HepG2 (cell line): ENCODE results near the gene ZNF524. TPM values are rescaled to one million over a fixed set of nuclear protein-coding genes. Genes with fewer than 3 reads are reported as not detected.

Experiments
- AHR ChIP-seq: IDR thresholded peaks from 2 replicates; pipeline ENCODE4 v1.6.1; 2018; ENCODE audit warnings: missing genetic modification reagents, missing compliant biosample characterization
- CCDC6 ChIP-seq: sonication (generic); formaldehyde crosslinking; IDR thresholded peaks from 2 replicates; pipeline ENCODE4 v1.8.1; 2022; ENCODE audit warnings: mild to moderate bottlenecking, missing genetic modification reagents, moderate library complexity
- CEBPB ChIP-seq: IDR thresholded peaks from 2 replicates; pipeline ENCODE4 v1.6.1; 2011; ENCODE audit warnings: low read depth, low read length, improper control_type of control experiment, borderline replicate concordance
- KMT2A ChIP-seq: sonication (generic); formaldehyde crosslinking; IDR thresholded peaks from 2 replicates; pipeline ENCODE4 v1.4.0; 2020; ENCODE audit warnings: missing genetic modification reagents
- MAF1 ChIP-seq: sonication (generic); formaldehyde crosslinking; IDR thresholded peaks from 2 replicates; pipeline ENCODE4 v1.5.0; 2020; ENCODE audit warnings: missing genetic modification reagents, borderline replicate concordance
- MTA1 ChIP-seq: sonication (generic); formaldehyde crosslinking; IDR thresholded peaks from 2 replicates; pipeline ENCODE4 v1.4.0; 2020; ENCODE audit warnings: missing genetic modification reagents, mild to moderate bottlenecking, borderline replicate concordance
- MXD4 ChIP-seq: IDR thresholded peaks from 2 replicates; pipeline ENCODE4 v1.6.1; 2016; ENCODE audit warnings: mild to moderate bottlenecking, missing biosample characterization, missing genetic modification reagents
- NFE2L2 ChIP-seq: fragments of 150-350 bp; IDR thresholded peaks from 2 replicates; pipeline ENCODE4 v1.6.1; 2014; ENCODE audit warnings: low read length
- SMARCE1 ChIP-seq: fragments of 450-650 bp; IDR thresholded peaks from 2 replicates; pipeline ENCODE4 v1.6.1; 2017; ENCODE audit warnings: borderline replicate concordance
- TEAD2 ChIP-seq: sonication (generic); formaldehyde crosslinking; IDR thresholded peaks from 2 replicates; pipeline ENCODE4 v1.9.0; 2021; ENCODE audit warnings: missing genetic modification reagents
- ZFP82 ChIP-seq: sonication (generic); formaldehyde crosslinking; IDR thresholded peaks from 2 replicates; pipeline ENCODE4 v1.5.1; 2020; ENCODE audit warnings: mild to moderate bottlenecking, missing genetic modification reagents, borderline replicate concordance
- ZNF230 ChIP-seq: sonication (generic); formaldehyde crosslinking; IDR thresholded peaks from 2 replicates; pipeline ENCODE4 v1.4.0; 2020; ENCODE audit warnings: mild to moderate bottlenecking, missing genetic modification reagents
- ZNF441 ChIP-seq: sonication (generic); formaldehyde crosslinking; IDR thresholded peaks from 2 replicates; pipeline ENCODE4 v1.7.0; 2021; ENCODE audit warnings: missing genetic modification reagents, borderline replicate concordance
- ZNF629 ChIP-seq: sonication (generic); formaldehyde crosslinking; conservative IDR thresholded peaks from 2 replicates; pipeline ENCODE4 v1.5.0; 2020; ENCODE audit warnings: missing genetic modification reagents
- ZNF644 ChIP-seq: IDR thresholded peaks from 2 replicates; pipeline ENCODE4 v1.6.1; 2016; ENCODE audit warnings: low read depth
- ZNF841 ChIP-seq: sonication (generic); formaldehyde crosslinking; IDR thresholded peaks from 2 replicates; pipeline ENCODE4 v1.8.1; 2023; ENCODE audit warnings: missing genetic modification reagents, borderline replicate concordance
- ZSCAN20 ChIP-seq: sonication (generic); formaldehyde crosslinking; IDR thresholded peaks from 2 replicates; pipeline ENCODE4 v1.4.0; 2020; ENCODE audit warnings: missing genetic modification reagents, mild to moderate bottlenecking, borderline replicate concordance
- polyA plus RNA-seq, 8 experiments: library from polyadenylated mRNA; depleted of rRNA in 3 of 8; stranded (reverse) in 7 of 8; unstranded in 1 of 8; fragments of >200 nt; fragmentation: Illumina TruSeq in 4 of 8; extraction: Trizol in 4 of 8; gene quantifications; 2 replicates each; pipeline versions ENCODE4 v1.2.1 to v1.2.3, GENCODE V29; 2011 to 2016; ENCODE audit warnings: low read depth in 4 of 8, missing spikeins in 1 of 8, mixed read lengths in 1 of 8; ENCODE audit not compliant: insufficient read depth in 1 of 8
- total RNA-seq, 5 experiments: library from RNA; depleted of rRNA; stranded (reverse); fragments of >200 nt; fragmentation: Illumina TruSeq; extraction: Trizol; gene quantifications; 2 replicates each; pipeline ENCODE4 v1.2.3, GENCODE V29; 2016; ENCODE audit warnings: low read depth in 1 of 5
- TF ChIP-seq, protein P1 (sequence below): sonication (generic); formaldehyde crosslinking; IDR thresholded peaks from 2 replicates; pipeline ENCODE4 v1.4.0; 2020; ENCODE audit warnings: missing genetic modification reagents, borderline replicate concordance
- TF ChIP-seq, protein P2 (sequence below): sonication (generic); formaldehyde crosslinking; IDR thresholded peaks from 2 replicates; pipeline ENCODE4 v1.4.0; 2020; ENCODE audit warnings: missing genetic modification reagents
- TF ChIP-seq, protein P3 (sequence below): sonication (generic); formaldehyde crosslinking; IDR thresholded peaks from 2 replicates; pipeline ENCODE4 v1.5.1; 2020; ENCODE audit warnings: missing genetic modification reagents, mild to moderate bottlenecking, borderline replicate concordance
- TF ChIP-seq, protein P4 (sequence below): IDR thresholded peaks from 2 replicates; pipeline ENCODE4 v1.6.1; 2016

ZNF524 gene
- total and polyA plus RNA-seq, 2 of the 13 experiments (the other 11 are each of a cell fraction or from before 2014, with no cell fraction given), result 3.2 to 4.6 TPM

DNA sequence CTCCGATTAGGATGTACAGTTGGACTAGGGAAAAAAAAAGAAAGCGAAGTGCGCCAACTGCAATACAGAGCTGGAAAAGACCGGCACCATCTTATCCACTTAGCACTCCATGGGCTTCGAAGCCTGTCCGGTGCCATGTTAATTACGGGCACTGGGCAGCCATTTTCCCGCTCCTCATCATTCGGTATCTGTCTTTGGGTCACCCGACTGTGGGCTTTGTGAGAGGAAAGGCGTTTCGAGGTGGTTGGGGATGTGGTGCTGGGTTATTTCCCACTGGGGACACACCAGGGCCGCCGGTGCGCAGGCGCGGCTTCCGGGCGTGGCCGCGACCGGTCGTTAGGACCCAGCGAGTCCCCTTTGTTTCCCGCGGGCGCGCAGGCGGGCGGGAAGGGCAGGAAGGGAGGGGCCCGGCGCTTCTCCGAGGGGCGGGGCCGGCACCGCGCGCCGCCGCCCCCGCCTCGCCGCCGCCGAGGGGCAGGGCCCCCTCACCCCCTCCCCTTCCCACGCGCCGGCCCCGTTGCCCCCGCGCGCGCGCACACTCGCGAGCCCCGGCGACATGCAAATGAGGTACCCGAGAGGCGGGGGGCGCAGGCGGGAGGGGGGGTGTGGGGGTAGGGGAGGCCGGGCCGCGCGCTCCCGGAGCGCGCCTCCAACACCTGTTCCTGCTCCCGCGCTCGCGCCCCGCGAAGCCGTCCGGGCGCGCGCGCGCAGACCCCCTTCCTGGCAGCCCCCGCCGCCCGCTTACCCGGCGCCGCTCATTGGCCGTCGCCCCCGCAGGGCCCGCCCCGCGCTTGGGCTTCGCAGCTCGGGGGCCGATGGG is at the start of gene ZNF524 (continued):
- TF ChIP-seq, protein P1, sequence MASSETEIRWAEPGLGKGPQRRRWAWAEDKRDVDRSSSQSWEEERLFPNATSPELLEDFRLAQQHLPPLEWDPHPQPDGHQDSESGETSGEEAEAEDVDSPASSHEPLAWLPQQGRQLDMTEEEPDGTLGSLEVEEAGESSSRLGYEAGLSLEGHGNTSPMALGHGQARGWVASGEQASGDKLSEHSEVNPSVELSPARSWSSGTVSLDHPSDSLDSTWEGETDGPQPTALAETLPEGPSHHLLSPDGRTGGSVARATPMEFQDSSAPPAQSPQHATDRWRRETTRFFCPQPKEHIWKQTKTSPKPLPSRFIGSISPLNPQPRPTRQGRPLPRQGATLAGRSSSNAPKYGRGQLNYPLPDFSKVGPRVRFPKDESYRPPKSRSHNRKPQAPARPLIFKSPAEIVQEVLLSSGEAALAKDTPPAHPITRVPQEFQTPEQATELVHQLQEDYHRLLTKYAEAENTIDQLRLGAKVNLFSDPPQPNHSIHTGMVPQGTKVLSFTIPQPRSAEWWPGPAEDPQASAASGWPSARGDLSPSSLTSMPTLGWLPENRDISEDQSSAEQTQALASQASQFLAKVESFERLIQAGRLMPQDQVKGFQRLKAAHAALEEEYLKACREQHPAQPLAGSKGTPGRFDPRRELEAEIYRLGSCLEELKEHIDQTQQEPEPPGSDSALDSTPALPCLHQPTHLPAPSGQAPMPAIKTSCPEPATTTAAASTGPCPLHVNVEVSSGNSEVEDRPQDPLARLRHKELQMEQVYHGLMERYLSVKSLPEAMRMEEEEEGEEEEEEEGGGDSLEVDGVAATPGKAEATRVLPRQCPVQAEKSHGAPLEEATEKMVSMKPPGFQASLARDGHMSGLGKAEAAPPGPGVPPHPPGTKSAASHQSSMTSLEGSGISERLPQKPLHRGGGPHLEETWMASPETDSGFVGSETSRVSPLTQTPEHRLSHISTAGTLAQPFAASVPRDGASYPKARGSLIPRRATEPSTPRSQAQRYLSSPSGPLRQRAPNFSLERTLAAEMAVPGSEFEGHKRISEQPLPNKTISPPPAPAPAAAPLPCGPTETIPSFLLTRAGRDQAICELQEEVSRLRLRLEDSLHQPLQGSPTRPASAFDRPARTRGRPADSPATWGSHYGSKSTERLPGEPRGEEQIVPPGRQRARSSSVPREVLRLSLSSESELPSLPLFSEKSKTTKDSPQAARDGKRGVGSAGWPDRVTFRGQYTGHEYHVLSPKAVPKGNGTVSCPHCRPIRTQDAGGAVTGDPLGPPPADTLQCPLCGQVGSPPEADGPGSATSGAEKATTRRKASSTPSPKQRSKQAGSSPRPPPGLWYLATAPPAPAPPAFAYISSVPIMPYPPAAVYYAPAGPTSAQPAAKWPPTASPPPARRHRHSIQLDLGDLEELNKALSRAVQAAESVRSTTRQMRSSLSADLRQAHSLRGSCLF (CRISPR knock-in tag), result no peak
- TF ChIP-seq ZNF441 (CRISPR knock-in tag), result 0 out of 2 replicates have a peak, but pooled peaks have one; percentile 11
- 0 out of 2 replicates have a peak, but pooled peaks have one; percentile 44 for TF ChIP-seq CCDC6 (CRISPR knock-in tag)
- TF ChIP-seq ZSCAN20, result no peak; the same call in 1 of the 2 replicates
- TF ChIP-seq, protein P2, sequence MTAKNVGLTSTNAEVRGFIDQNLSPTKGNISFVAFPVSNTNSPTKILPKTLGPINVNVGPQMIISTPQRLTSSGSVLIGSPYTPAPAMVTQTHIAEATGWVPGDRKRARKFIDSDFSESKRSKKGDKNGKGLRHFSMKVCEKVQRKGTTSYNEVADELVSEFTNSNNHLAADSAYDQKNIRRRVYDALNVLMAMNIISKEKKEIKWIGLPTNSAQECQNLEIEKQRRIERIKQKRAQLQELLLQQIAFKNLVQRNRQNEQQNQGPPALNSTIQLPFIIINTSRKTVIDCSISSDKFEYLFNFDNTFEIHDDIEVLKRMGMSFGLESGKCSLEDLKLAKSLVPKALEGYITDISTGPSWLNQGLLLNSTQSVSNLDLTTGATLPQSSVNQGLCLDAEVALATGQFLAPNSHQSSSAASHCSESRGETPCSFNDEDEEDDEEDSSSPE, result peak; percentile 94
- no peak for TF ChIP-seq ZNF629
- TF ChIP-seq ZNF841 (CRISPR knock-in tag), result no peak; the same call in 1 of the 2 replicates
- TF ChIP-seq, protein P3, sequence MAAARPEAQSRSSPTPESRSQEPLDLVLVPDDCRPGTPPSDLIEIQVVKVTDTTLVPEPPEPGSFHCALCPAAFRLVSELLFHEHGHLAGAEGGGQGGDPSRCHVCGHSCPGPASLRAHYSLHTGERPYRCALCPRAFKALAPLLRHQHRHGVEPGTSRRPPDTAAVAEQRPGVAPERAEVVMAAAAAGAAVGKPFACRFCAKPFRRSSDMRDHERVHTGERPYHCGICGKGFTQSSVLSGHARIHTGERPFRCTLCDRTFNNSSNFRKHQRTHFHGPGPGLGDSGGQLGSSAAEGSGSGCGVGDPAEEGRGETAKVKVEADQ (CRISPR knock-in tag), result no peak
- TF ChIP-seq KMT2A (CRISPR knock-in tag), result no peak
- no peak; the same call in 1 of the 2 replicates for TF ChIP-seq TEAD2 (CRISPR knock-in tag)
- TF ChIP-seq AHR (CRISPR knock-in tag), result no peak; the same call in 1 of the 2 replicates
- TF ChIP-seq CEBPB, result no peak
- TF ChIP-seq MXD4 (CRISPR knock-in tag), result no peak
- TF ChIP-seq ZFP82 (CRISPR knock-in tag), result no peak
- no peak for TF ChIP-seq SMARCE1
- TF ChIP-seq NFE2L2, result no peak
- no peak for TF ChIP-seq MAF1 (CRISPR knock-in tag)
- TF ChIP-seq, protein P4, sequence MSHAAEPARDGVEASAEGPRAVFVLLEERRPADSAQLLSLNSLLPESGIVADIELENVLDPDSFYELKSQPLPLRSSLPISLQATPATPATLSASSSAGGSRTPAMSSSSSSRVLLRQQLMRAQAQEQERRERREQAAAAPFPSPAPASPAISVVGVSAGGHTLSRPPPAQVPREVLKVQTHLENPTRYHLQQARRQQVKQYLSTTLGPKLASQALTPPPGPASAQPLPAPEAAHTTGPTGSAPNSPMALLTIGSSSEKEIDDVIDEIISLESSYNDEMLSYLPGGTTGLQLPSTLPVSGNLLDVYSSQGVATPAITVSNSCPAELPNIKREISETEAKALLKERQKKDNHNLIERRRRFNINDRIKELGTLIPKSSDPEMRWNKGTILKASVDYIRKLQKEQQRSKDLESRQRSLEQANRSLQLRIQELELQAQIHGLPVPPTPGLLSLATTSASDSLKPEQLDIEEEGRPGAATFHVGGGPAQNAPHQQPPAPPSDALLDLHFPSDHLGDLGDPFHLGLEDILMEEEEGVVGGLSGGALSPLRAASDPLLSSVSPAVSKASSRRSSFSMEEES (CRISPR knock-in tag), result no peak
- TF ChIP-seq ZNF230 (CRISPR knock-in tag), result peak; percentile 71; the same call in 1 of the 2 replicates
- no peak for TF ChIP-seq ZNF644 (CRISPR knock-in tag)
- no peak for TF ChIP-seq MTA1 (CRISPR knock-in tag)
